ENCODE measurements around the gene DNAH12.

Gene DNAH12

GRCh38 chr3:57274845-57275244, 269.3 kb downstream of the DNAH12 start:
- no peaks in the 10 kb centered on the region for H3K79me1 ChIP-seq (ENCODE audit: low read depth, low read length)
- H2AK5ac ChIP-seq (ENCODE audit: low read depth, low read length) = no peak overlapping the region
- H3K4ac ChIP-seq (ENCODE audit: low read length) = no peak overlapping the region
- no peak overlapping the region for H2BK120ac ChIP-seq (ENCODE audit: low read depth, low read length)
- no peak overlapping the region for H3K4me2 ChIP-seq (ENCODE audit: insufficient read depth, low read length, poor library complexity, severe bottlenecking)
- H3K36me3 ChIP-seq (replicated peaks in 1 of 2; ENCODE audit: control insufficient read depth in 2 of 2, insufficient read depth in 2 of 2, low read length in 2 of 2) = peaks cover 0 to 20% of the 10 kb centered on the region in 2 donors
- no peak overlapping the region for H3K4me3 ChIP-seq (ENCODE audit: low read length in 2 of 2)
- no peak overlapping the region for H2BK5ac ChIP-seq (ENCODE audit: low read length)
- H3K23ac ChIP-seq (ENCODE audit: low read depth, low read length, poor library complexity) = no peak overlapping the region
- no peak overlapping the region for H3K14ac ChIP-seq (ENCODE audit: low read length)
- no peak overlapping the region for H3K18ac ChIP-seq (ENCODE audit: low read length)
- H3K9me3 ChIP-seq (replicated peaks in 1 of 2; ENCODE audit: control insufficient read depth in 2 of 2, insufficient read depth in 1 of 2, low read depth in 1 of 2, low read length in 2 of 2) = peaks cover 0 to 3% of the 10 kb centered on the region in 2 donors
- H3K27ac ChIP-seq (replicated peaks; ENCODE audit: low read length) = no peak overlapping the region
- WGBS, 2 donors (ENCODE audit: extremely low coverage in 2 of 2, insufficient read length in 2 of 2, insufficient replicate concordance in 1 of 2) = no CpG with 5 or more reads among the region's 6 CpGs
- DNase-seq (ENCODE audit: low spot score) = no peak
- no peaks in the 10 kb centered on the region for H3K4me1 ChIP-seq (ENCODE audit: control insufficient read depth in 2 of 2, insufficient read depth in 1 of 2, low read depth in 1 of 2, low read length in 2 of 2)
- no peaks in the 10 kb centered on the region for H3K27me3 ChIP-seq (ENCODE audit: control insufficient read depth in 3 of 3, insufficient read depth in 3 of 3, low read depth in 1 of 3, low read length in 3 of 3)
- no peak overlapping the region for H4K91ac ChIP-seq (ENCODE audit: low read depth, low read length, poor library complexity)
- H2BK12ac ChIP-seq (ENCODE audit: low read length) = no peak overlapping the region
- no peak overlapping the region for H2AFZ ChIP-seq (ENCODE audit: low read length)
- H2BK15ac ChIP-seq (ENCODE audit: low read length) = no peak overlapping the region
- no peak overlapping the region for H3K9ac ChIP-seq (ENCODE audit: low read depth, low read length, poor library complexity)
- H4K8ac ChIP-seq (ENCODE audit: low read depth, low read length) = no peak overlapping the region

- H3K4me1 ChIP-seq (ENCODE audit: control insufficient read depth in 2 of 2, insufficient read depth in 1 of 2, low read depth in 1 of 2, low read length in 2 of 2) = no peaks in the 10 kb centered on the region
- no peak overlapping the region for H3K9ac ChIP-seq (ENCODE audit: low read depth, low read length, poor library complexity)
- H3K18ac ChIP-seq (ENCODE audit: low read length) = no peak overlapping the region
- no peaks in the 10 kb centered on the region for H3K27me3 ChIP-seq (ENCODE audit: control insufficient read depth in 3 of 3, insufficient read depth in 3 of 3, low read depth in 1 of 3, low read length in 3 of 3)
- H3K14ac ChIP-seq (ENCODE audit: low read length) = no peak overlapping the region
- no peak overlapping the region for H4K8ac ChIP-seq (ENCODE audit: low read depth, low read length)
- no peak overlapping the region for H3K4me3 ChIP-seq (ENCODE audit: low read length in 2 of 2)
- H2BK120ac ChIP-seq (ENCODE audit: low read depth, low read length) = no peak overlapping the region
- H3K4ac ChIP-seq (ENCODE audit: low read length) = no peak overlapping the region
- no peak overlapping the region for H2BK12ac ChIP-seq (ENCODE audit: low read length)
- no peak overlapping the region for H3K23ac ChIP-seq (ENCODE audit: low read depth, low read length, poor library complexity)
- no CpG with 5 or more reads among the region's 1 CpG for WGBS, 2 donors (ENCODE audit: extremely low coverage in 2 of 2, insufficient read length in 2 of 2, insufficient replicate concordance in 1 of 2)
- H2AFZ ChIP-seq (ENCODE audit: low read length) = no peak overlapping the region
- H4K91ac ChIP-seq (ENCODE audit: low read depth, low read length, poor library complexity) = no peak overlapping the region
- peaks cover 0 to 12% of the 10 kb centered on the region in 2 donors for H3K9me3 ChIP-seq (replicated peaks in 1 of 2; ENCODE audit: control insufficient read depth in 2 of 2, insufficient read depth in 1 of 2, low read depth in 1 of 2, low read length in 2 of 2)
- H3K79me1 ChIP-seq (ENCODE audit: low read depth, low read length) = no peaks in the 10 kb centered on the region
- no peak overlapping the region for H2BK15ac ChIP-seq (ENCODE audit: low read length)
- H2AK5ac ChIP-seq (ENCODE audit: low read depth, low read length) = no peak overlapping the region
- H3K27ac ChIP-seq (replicated peaks; ENCODE audit: low read length) = no peak overlapping the region
- no peak overlapping the region for H3K4me2 ChIP-seq (ENCODE audit: insufficient read depth, low read length, poor library complexity, severe bottlenecking)
- no peak overlapping the region for H2BK5ac ChIP-seq (ENCODE audit: low read length)
- H3K36me3 ChIP-seq (replicated peaks in 1 of 2; ENCODE audit: control insufficient read depth in 2 of 2, insufficient read depth in 2 of 2, low read length in 2 of 2) = peaks cover 5 to 72% of the 10 kb centered on the region in 2 donors
- no peak for DNase-seq (ENCODE audit: low spot score)
Observed at GRCh38 chr3:57268416-57268815, 275.7 kb downstream of the DNAH12 start.

GRCh38 chr3:57261929-57262328, 282.2 kb downstream of the DNAH12 start:
- no peak overlapping the region for H2BK5ac ChIP-seq (ENCODE audit: low read length)
- H3K4me2 ChIP-seq (ENCODE audit: insufficient read depth, low read length, poor library complexity, severe bottlenecking) = no peak overlapping the region
- H2BK12ac ChIP-seq (ENCODE audit: low read length) = no peak overlapping the region
- no peak overlapping the region for H4K8ac ChIP-seq (ENCODE audit: low read depth, low read length)
- DNase-seq (ENCODE audit: low spot score) = no peak
- H2BK15ac ChIP-seq (ENCODE audit: low read length) = no peak overlapping the region
- H3K14ac ChIP-seq (ENCODE audit: low read length) = no peak overlapping the region
- no peak overlapping the region for H2AFZ ChIP-seq (ENCODE audit: low read length)
- H3K9ac ChIP-seq (ENCODE audit: low read depth, low read length, poor library complexity) = no peak overlapping the region
- H4K91ac ChIP-seq (ENCODE audit: low read depth, low read length, poor library complexity) = no peak overlapping the region
- no peak overlapping the region for H3K4me3 ChIP-seq (ENCODE audit: low read length in 2 of 2)
- no peak overlapping the region for H2BK120ac ChIP-seq (ENCODE audit: low read depth, low read length)
- peaks cover 0 to 20% of the 10 kb centered on the region in 2 donors for H3K9me3 ChIP-seq (replicated peaks in 1 of 2; ENCODE audit: control insufficient read depth in 2 of 2, insufficient read depth in 1 of 2, low read depth in 1 of 2, low read length in 2 of 2)
- no peaks in the 10 kb centered on the region for H3K4me1 ChIP-seq (ENCODE audit: control insufficient read depth in 2 of 2, insufficient read depth in 1 of 2, low read depth in 1 of 2, low read length in 2 of 2)
- no CpG with 5 or more reads among the region's 3 CpGs for WGBS, 2 donors (ENCODE audit: extremely low coverage in 2 of 2, insufficient read length in 2 of 2, insufficient replicate concordance in 1 of 2)
- H3K27ac ChIP-seq (replicated peaks; ENCODE audit: low read length) = no peak overlapping the region
- no peak overlapping the region for H3K18ac ChIP-seq (ENCODE audit: low read length)
- H3K23ac ChIP-seq (ENCODE audit: low read depth, low read length, poor library complexity) = no peak overlapping the region
- peaks cover 6 to 85% of the 10 kb centered on the region in 2 donors for H3K36me3 ChIP-seq (replicated peaks in 1 of 2; ENCODE audit: control insufficient read depth in 2 of 2, insufficient read depth in 2 of 2, low read length in 2 of 2)
- no peaks in the 10 kb centered on the region for H3K27me3 ChIP-seq (ENCODE audit: control insufficient read depth in 3 of 3, insufficient read depth in 3 of 3, low read depth in 1 of 3, low read length in 3 of 3)
- no peak overlapping the region for H2AK5ac ChIP-seq (ENCODE audit: low read depth, low read length)
- H3K4ac ChIP-seq (ENCODE audit: low read length) = no peak overlapping the region
- no peaks in the 10 kb centered on the region for H3K79me1 ChIP-seq (ENCODE audit: low read depth, low read length)

- no peak overlapping the region for H3K4ac ChIP-seq (ENCODE audit: low read length)
- H3K4me2 ChIP-seq (ENCODE audit: insufficient read depth, low read length, poor library complexity, severe bottlenecking) = no peak overlapping the region
- H3K9me3 ChIP-seq (replicated peaks in 1 of 2; ENCODE audit: control insufficient read depth in 2 of 2, insufficient read depth in 1 of 2, low read depth in 1 of 2, low read length in 2 of 2) = peaks cover 0 to 18% of the 10 kb centered on the region in 2 donors
- no peak overlapping the region for H3K27ac ChIP-seq (replicated peaks; ENCODE audit: low read length)
- DNase-seq (ENCODE audit: low spot score) = no peak
- H2AFZ ChIP-seq (ENCODE audit: low read length) = no peak overlapping the region
- H2AK5ac ChIP-seq (ENCODE audit: low read depth, low read length) = no peak overlapping the region
- H3K18ac ChIP-seq (ENCODE audit: low read length) = no peak overlapping the region
- peaks cover 6 to 80% of the 10 kb centered on the region in 2 donors for H3K36me3 ChIP-seq (replicated peaks in 1 of 2; ENCODE audit: control insufficient read depth in 2 of 2, insufficient read depth in 2 of 2, low read length in 2 of 2)
- no peak overlapping the region for H4K91ac ChIP-seq (ENCODE audit: low read depth, low read length, poor library complexity)
- H3K27me3 ChIP-seq (ENCODE audit: control insufficient read depth in 3 of 3, insufficient read depth in 3 of 3, low read depth in 1 of 3, low read length in 3 of 3) = no peaks in the 10 kb centered on the region
- no peaks in the 10 kb centered on the region for H3K79me1 ChIP-seq (ENCODE audit: low read depth, low read length)
- H2BK5ac ChIP-seq (ENCODE audit: low read length) = no peak overlapping the region
- no peak overlapping the region for H3K4me3 ChIP-seq (ENCODE audit: low read length in 2 of 2)
- H2BK120ac ChIP-seq (ENCODE audit: low read depth, low read length) = no peak overlapping the region
- no peak overlapping the region for H3K14ac ChIP-seq (ENCODE audit: low read length)
- H3K9ac ChIP-seq (ENCODE audit: low read depth, low read length, poor library complexity) = no peak overlapping the region
- WGBS, 2 donors (ENCODE audit: extremely low coverage in 2 of 2, insufficient read length in 2 of 2, insufficient replicate concordance in 1 of 2) = no CpG with 5 or more reads among the region's 4 CpGs
- H3K23ac ChIP-seq (ENCODE audit: low read depth, low read length, poor library complexity) = no peak overlapping the region
- H3K4me1 ChIP-seq (ENCODE audit: control insufficient read depth in 2 of 2, insufficient read depth in 1 of 2, low read depth in 1 of 2, low read length in 2 of 2) = no peaks in the 10 kb centered on the region
- no peak overlapping the region for H2BK15ac ChIP-seq (ENCODE audit: low read length)
- no peak overlapping the region for H2BK12ac ChIP-seq (ENCODE audit: low read length)
- no peak overlapping the region for H4K8ac ChIP-seq (ENCODE audit: low read depth, low read length)
Observed at GRCh38 chr3:57261119-57261518, 283.0 kb downstream of the DNAH12 start.

Measured in neuronal stem cell (in vitro differentiated cells).